GM12878 (cell line): ENCODE measurements around the gene SFPQ. TPM values are rescaled to one million over a fixed set of nuclear protein-coding genes. Genes with fewer than 3 reads are reported as not detected.

Experiments used
- ATAC-seq: fragments of 200-7000 bp; cut with Tn5 transposase; 3 replicates; pipeline ENCODE4 v1.9.1; 2020; ENCODE audit warnings: mild to moderate bottlenecking, moderate library complexity
- BruUV-seq: library from RNA; stranded (reverse); fragments of 400-500 nt; replicated peaks from 2 replicates; lab custom pipeline; 2021; lab: Mats Ljungman, UMichigan
- CTCF ChIA-PET: fragments of 300-600 bp; sonication (Branson Sonifier 250); formaldehyde crosslinking; extraction: SDS; loops from one replicate; lab custom pipeline; 2021; ENCODE audit warnings: inconsistent platforms; lab: Yijun Ruan, JAX
- POLR2A ChIA-PET: fragments of 350-600 bp; formaldehyde crosslinking; extraction: SDS; loops from one replicate; lab custom pipeline; 2021; ENCODE audit warnings: inconsistent platforms; lab: Charles Lee
- RAD21 ChIA-PET: fragments of 300-600 bp; sonication (Branson Sonifier 250); formaldehyde crosslinking; loops from one replicate; lab custom pipeline; 2023; ENCODE audit warnings: antibody characterized with exemption; ENCODE audit not compliant: unreplicated experiment; lab: Charles Lee
- SMC1A ChIA-PET: fragments of 300-600 bp; sonication (Branson Sonifier 250); formaldehyde crosslinking; loops from one replicate; lab custom pipeline; 2023; ENCODE audit not compliant: unreplicated experiment, uncharacterized antibody; lab: Charles Lee
- DNase-seq: peaks from one replicate; pipeline ENCODE4 v3.0.0-alpha.2; 2011; ENCODE audit warnings: low read depth, low spot score
- FAIRE-seq: peaks from 3 replicates; lab custom pipeline; 2011; peaks lifted over from hg19 to GRCh38; lab: Jason Lieb, UNC
- H2AFZ ChIP-seq: 2 replicates; pipeline ENCODE4 v1.6.0; 2011; ENCODE audit warnings: low read depth, low read length, control low read depth; ENCODE audit not compliant: control insufficient read depth
- H3K27ac ChIP-seq: 2 replicates; pipeline ENCODE4 v1.5.1; 2011; ENCODE audit warnings: control low read depth; ENCODE audit not compliant: control insufficient read depth, insufficient read depth
- H3K27me3 ChIP-seq, 2 experiments: replicated peaks in 1 of 2; 2 replicates each; pipeline versions ENCODE4 v1.6.0 to v1.6.1; 2011; ENCODE audit warnings: low read length in 1 of 2; ENCODE audit not compliant: control insufficient read depth in 2 of 2, insufficient read depth in 2 of 2
- H3K36me3 ChIP-seq, 2 experiments: 2 replicates each; pipeline ENCODE4 v1.5.1; 2011; ENCODE audit warnings: low read length in 1 of 2; ENCODE audit not compliant: control insufficient read depth in 2 of 2, insufficient read depth in 2 of 2
- H3K4me1 ChIP-seq: 2 replicates; pipeline ENCODE4 v1.6.1; 2011; ENCODE audit warnings: mild to moderate bottlenecking, low read length, moderate library complexity, mixed read lengths; ENCODE audit not compliant: control insufficient read depth, insufficient read depth
- H3K4me2 ChIP-seq: 2 replicates; pipeline ENCODE4 v1.6.0; 2011; ENCODE audit warnings: control low read depth; ENCODE audit not compliant: control insufficient read depth, insufficient read depth
- H3K4me3 ChIP-seq: fragments of 200-600 bp; sonication (generic); 2 replicates; pipeline ENCODE4 v1.5.1; 2016
- H3K79me2 ChIP-seq: 2 replicates; pipeline ENCODE4 v1.6.0; 2011; ENCODE audit warnings: low read length; ENCODE audit not compliant: control insufficient read depth, insufficient read depth
- H3K9ac ChIP-seq: 2 replicates; pipeline ENCODE4 v1.8.0; 2011; ENCODE audit warnings: low read length, control low read depth, mixed read lengths; ENCODE audit not compliant: control insufficient read depth, insufficient read depth
- H3K9me3 ChIP-seq: replicated peaks from 3 replicates; pipeline ENCODE4 v1.5.1; 2011; ENCODE audit warnings: mild to moderate bottlenecking, low read length; ENCODE audit not compliant: control insufficient read depth, insufficient read depth
- H4K20me1 ChIP-seq: 2 replicates; pipeline ENCODE4 v1.6.0; 2011; ENCODE audit not compliant: control insufficient read depth, insufficient read depth
- CBX5 ChIP-seq: sonication (generic); IDR thresholded peaks from 2 replicates; pipeline ENCODE4 v1.6.1; 2016; ENCODE audit warnings: low read depth, moderate library complexity, mild to moderate bottlenecking, inconsistent platforms
- EP300 ChIP-seq, 2 experiments: fragments of 150-350 bp in 1 of 2; IDR thresholded peaks; 2 replicates each; pipeline ENCODE4 v1.6.1; 2011 to 2012; ENCODE audit warnings: low read depth in 2 of 2, low read length in 2 of 2, borderline replicate concordance in 1 of 2, improper control_type of control experiment in 1 of 2, inconsistent platforms in 1 of 2; ENCODE audit not compliant: control insufficient read depth in 1 of 2
- FOXM1 ChIP-seq: IDR thresholded peaks from 2 replicates; pipeline ENCODE4 v1.6.1; 2012; ENCODE audit warnings: low read depth, mild to moderate bottlenecking, inconsistent platforms, low read length, moderate library complexity
- MXI1 ChIP-seq: fragments of 150-350 bp; IDR thresholded peaks from 2 replicates; pipeline ENCODE4 v1.6.1; 2011; ENCODE audit warnings: low read depth, mild to moderate bottlenecking, inconsistent platforms, low read length, improper control_type of control experiment
- NFYA ChIP-seq: IDR thresholded peaks from 2 replicates; pipeline ENCODE4 v1.6.1; 2011; ENCODE audit warnings: low read depth, mild to moderate bottlenecking, low read length, improper control_type of control experiment, borderline replicate concordance
- PAX5 ChIP-seq: IDR thresholded peaks from 2 replicates; pipeline ENCODE4 v1.6.1; 2011; ENCODE audit warnings: low read depth, low read length, borderline replicate concordance
- RFX5 ChIP-seq: IDR thresholded peaks from 2 replicates; pipeline ENCODE4 v1.6.1; 2011; ENCODE audit warnings: low read depth, low read length, improper control_type of control experiment
- SP1 ChIP-seq: IDR thresholded peaks from one replicate; pipeline ENCODE4 v1.6.1; 2011; ENCODE audit warnings: low read depth, low read length
- SREBF1 ChIP-seq: IDR thresholded peaks from 2 replicates; pipeline ENCODE4 v1.6.1; 2012; ENCODE audit warnings: mild to moderate bottlenecking, low read length
- STAT1 ChIP-seq: fragments of 450-650 bp; conservative IDR thresholded peaks from 2 replicates; pipeline ENCODE4 v1.6.1; 2014; ENCODE audit warnings: antibody characterized with exemption, mild to moderate bottlenecking
- WGBS: methylation state at CpG from one replicate; pipeline ENCODE4 v1.1.6; 2016; ENCODE audit warnings: low lambda C conversion rate; ENCODE audit not compliant: insufficient replicate concordance, insufficient coverage; ENCODE audit errors: missing lambda C conversion rate; 5-methylcytosine and 5-hydroxymethylcytosine counted together
- in situ Hi-C: fragments of 300-500 bp; cut with MboI; formaldehyde crosslinking; loops from 9 replicates; pipeline ENCODE4 v1.14.3; 2018; ENCODE audit warnings: mixed read lengths
- intact Hi-C: fragments of 100-400 bp; cut with micrococcal nuclease; formaldehyde crosslinking; loops from one replicate; pipeline ENCODE4 v1.14.2; 2022; ENCODE audit not compliant: unreplicated experiment
- polyA plus RNA-seq, 11 experiments: library from polyadenylated mRNA; depleted of rRNA in 4 of 11; unstranded in 6 of 11; stranded (reverse) in 5 of 11; fragments of >200 nt; fragmentation: Nextera tagmentation in 4 of 11; fragmentation: Illumina TruSeq in 1 of 11; extraction: Ambion mirVana in 4 of 11; extraction: Trizol in 1 of 11; gene quantifications; 1 replicate in 1 of 11; 2 replicates in 10 of 11; pipeline versions ENCODE4 v1.2.1 to v1.2.3, GENCODE V29; 2011 to 2016; ENCODE audit warnings: inconsistent platforms in 2 of 11, missing spikeins in 2 of 11, low read depth in 1 of 11
- total RNA-seq, 4 experiments: library from RNA; depleted of rRNA in 3 of 4; stranded (reverse); fragments of >200 nt in 3 of 4; fragmentation: Illumina TruSeq in 1 of 4; extraction: Trizol in 1 of 4; gene quantifications; 2 replicates each; pipeline versions ENCODE4 v1.2.1 to v1.2.3, GENCODE V29; 2013 to 2021
- TF ChIP-seq, protein P1 (sequence below): fragments of 450-650 bp; IDR thresholded peaks from 2 replicates; pipeline ENCODE4 v1.6.1; 2017; ENCODE audit warnings: mild to moderate bottlenecking, moderate library complexity
- TF ChIP-seq, protein P2 (sequence below): fragments of 450-650 bp; formaldehyde crosslinking; IDR thresholded peaks from 2 replicates; pipeline ENCODE4 v1.4.0; 2020; ENCODE audit warnings: mild to moderate bottlenecking, moderate library complexity
- TF ChIP-seq, protein P3 (sequence below): IDR thresholded peaks from 2 replicates; pipeline ENCODE4 v1.6.1; 2012; ENCODE audit warnings: mild to moderate bottlenecking, low read depth, low read length

SFPQ gene
- total and polyA plus RNA-seq, 10 of the 15 experiments (the other 5 are each of a cell fraction or from before 2014, with no cell fraction given), result 78.5 to 559 (median 199) TPM

DNA sequence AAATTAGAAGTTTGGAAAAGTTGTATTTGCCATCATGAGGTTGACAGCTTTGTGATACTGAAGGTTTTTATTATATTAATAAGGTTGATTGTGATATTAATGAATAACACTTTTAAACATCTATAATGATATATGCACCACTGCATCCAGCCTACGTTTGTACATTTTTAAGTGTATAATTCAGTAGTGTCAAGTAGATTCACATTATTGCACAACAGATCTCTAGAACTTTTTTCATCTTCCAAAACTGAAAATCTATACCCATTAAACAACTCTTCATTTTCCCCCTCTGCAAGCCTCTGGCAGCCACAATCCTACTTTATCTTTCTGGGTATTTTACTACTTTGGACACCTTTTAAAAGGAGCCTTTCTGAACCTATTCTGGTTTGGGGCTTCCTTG, 38.3 kb upstream of the SFPQ start:
- Histone ChIP-seq H4K20me1 (no peaks in the 10 kb centered on the region), H3K27ac (no peak overlapping the region), H3K27me3 (no peaks in the 10 kb centered on the region), H2AFZ (no peak overlapping the region), H3K79me2 (no peaks in the 10 kb centered on the region), H3K9me3 (no peaks in the 10 kb centered on the region), H3K4me3 (no peak overlapping the region), H3K4me2 (no peak overlapping the region), H3K36me3 (no peaks in the 10 kb centered on the region), H3K9ac (no peak overlapping the region), H3K4me1 (peaks cover 5% of the 10 kb centered on the region; the same call in 1 of the 2 replicates)
- intact Hi-C loops, result loop anchor here (5.0 kb wide), 1 partner anchor 36 kb away; the partner anchor contains the start of gene ZMYM4
- no peak for DNase-seq
- ChIA-PET RAD21 (no interaction called here), CTCF (no interaction called here), POLR2A (interaction anchor here (1.6 kb wide), 1 partner anchor 12 kb away, joined by 4 read pairs; no protein-coding TSS in a partner anchor), SMC1A (no interaction called here)
- WGBS, result 50% methylated on average over 1 of the region's 1 CpG
- in situ Hi-C loops, result no loop called here
- no peak for ATAC-seq
- no peak for FAIRE-seq
- BruUV-seq, result no TSS peak
- TF ChIP-seq PAX5 (no peak), SREBF1 (no peak), STAT1 (no peak), RFX5 (no peak), EP300 (IDR thresholded peaks at IDR 0.05; ENCODE audit: borderline replicate concordance in 1 of 2, control insufficient read depth in 1 of 2, low read depth in 2 of 2, low read length in 2 of 2) (no peak), FOXM1 (no peak), MXI1 (no peak), CBX5 (no peak), SP1 (no peak), NFYA (no peak)
- TF ChIP-seq, protein P1, sequence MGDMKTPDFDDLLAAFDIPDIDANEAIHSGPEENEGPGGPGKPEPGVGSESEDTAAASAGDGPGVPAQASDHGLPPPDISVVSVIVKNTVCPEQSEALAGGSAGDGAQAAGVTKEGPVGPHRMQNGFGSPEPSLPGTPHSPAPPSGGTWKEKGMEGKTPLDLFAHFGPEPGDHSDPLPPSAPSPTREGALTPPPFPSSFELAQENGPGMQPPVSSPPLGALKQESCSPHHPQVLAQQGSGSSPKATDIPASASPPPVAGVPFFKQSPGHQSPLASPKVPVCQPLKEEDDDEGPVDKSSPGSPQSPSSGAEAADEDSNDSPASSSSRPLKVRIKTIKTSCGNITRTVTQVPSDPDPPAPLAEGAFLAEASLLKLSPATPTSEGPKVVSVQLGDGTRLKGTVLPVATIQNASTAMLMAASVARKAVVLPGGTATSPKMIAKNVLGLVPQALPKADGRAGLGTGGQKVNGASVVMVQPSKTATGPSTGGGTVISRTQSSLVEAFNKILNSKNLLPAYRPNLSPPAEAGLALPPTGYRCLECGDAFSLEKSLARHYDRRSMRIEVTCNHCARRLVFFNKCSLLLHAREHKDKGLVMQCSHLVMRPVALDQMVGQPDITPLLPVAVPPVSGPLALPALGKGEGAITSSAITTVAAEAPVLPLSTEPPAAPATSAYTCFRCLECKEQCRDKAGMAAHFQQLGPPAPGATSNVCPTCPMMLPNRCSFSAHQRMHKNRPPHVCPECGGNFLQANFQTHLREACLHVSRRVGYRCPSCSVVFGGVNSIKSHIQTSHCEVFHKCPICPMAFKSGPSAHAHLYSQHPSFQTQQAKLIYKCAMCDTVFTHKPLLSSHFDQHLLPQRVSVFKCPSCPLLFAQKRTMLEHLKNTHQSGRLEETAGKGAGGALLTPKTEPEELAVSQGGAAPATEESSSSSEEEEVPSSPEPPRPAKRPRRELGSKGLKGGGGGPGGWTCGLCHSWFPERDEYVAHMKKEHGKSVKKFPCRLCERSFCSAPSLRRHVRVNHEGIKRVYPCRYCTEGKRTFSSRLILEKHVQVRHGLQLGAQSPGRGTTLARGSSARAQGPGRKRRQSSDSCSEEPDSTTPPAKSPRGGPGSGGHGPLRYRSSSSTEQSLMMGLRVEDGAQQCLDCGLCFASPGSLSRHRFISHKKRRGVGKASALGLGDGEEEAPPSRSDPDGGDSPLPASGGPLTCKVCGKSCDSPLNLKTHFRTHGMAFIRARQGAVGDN, result no peak
- TF ChIP-seq, protein P2, sequence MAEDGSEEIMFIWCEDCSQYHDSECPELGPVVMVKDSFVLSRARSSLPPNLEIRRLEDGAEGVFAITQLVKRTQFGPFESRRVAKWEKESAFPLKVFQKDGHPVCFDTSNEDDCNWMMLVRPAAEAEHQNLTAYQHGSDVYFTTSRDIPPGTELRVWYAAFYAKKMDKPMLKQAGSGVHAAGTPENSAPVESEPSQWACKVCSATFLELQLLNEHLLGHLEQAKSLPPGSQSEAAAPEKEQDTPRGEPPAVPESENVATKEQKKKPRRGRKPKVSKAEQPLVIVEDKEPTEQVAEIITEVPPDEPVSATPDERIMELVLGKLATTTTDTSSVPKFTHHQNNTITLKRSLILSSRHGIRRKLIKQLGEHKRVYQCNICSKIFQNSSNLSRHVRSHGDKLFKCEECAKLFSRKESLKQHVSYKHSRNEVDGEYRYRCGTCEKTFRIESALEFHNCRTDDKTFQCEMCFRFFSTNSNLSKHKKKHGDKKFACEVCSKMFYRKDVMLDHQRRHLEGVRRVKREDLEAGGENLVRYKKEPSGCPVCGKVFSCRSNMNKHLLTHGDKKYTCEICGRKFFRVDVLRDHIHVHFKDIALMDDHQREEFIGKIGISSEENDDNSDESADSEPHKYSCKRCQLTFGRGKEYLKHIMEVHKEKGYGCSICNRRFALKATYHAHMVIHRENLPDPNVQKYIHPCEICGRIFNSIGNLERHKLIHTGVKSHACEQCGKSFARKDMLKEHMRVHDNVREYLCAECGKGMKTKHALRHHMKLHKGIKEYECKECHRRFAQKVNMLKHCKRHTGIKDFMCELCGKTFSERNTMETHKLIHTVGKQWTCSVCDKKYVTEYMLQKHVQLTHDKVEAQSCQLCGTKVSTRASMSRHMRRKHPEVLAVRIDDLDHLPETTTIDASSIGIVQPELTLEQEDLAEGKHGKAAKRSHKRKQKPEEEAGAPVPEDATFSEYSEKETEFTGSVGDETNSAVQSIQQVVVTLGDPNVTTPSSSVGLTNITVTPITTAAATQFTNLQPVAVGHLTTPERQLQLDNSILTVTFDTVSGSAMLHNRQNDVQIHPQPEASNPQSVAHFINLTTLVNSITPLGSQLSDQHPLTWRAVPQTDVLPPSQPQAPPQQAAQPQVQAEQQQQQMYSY (CRISPR knock-in tag), result no peak
- TF ChIP-seq, protein P3, sequence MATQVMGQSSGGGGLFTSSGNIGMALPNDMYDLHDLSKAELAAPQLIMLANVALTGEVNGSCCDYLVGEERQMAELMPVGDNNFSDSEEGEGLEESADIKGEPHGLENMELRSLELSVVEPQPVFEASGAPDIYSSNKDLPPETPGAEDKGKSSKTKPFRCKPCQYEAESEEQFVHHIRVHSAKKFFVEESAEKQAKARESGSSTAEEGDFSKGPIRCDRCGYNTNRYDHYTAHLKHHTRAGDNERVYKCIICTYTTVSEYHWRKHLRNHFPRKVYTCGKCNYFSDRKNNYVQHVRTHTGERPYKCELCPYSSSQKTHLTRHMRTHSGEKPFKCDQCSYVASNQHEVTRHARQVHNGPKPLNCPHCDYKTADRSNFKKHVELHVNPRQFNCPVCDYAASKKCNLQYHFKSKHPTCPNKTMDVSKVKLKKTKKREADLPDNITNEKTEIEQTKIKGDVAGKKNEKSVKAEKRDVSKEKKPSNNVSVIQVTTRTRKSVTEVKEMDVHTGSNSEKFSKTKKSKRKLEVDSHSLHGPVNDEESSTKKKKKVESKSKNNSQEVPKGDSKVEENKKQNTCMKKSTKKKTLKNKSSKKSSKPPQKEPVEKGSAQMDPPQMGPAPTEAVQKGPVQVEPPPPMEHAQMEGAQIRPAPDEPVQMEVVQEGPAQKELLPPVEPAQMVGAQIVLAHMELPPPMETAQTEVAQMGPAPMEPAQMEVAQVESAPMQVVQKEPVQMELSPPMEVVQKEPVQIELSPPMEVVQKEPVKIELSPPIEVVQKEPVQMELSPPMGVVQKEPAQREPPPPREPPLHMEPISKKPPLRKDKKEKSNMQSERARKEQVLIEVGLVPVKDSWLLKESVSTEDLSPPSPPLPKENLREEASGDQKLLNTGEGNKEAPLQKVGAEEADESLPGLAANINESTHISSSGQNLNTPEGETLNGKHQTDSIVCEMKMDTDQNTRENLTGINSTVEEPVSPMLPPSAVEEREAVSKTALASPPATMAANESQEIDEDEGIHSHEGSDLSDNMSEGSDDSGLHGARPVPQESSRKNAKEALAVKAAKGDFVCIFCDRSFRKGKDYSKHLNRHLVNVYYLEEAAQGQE, result no peak
